WERI-Rb-1 (cell line): ENCODE results near the gene AGO1.

Source experiments
- DNase-seq: peaks from one replicate; pipeline ENCODE4 v3.0.0-alpha.2; 2020
- H3K27ac ChIP-seq: fragments of 250-450 bp; sonication (Bioruptor Pico); 2 replicates; pipeline ENCODE4 v1.5.1; 2020; ENCODE audit warnings: mild to moderate bottlenecking, moderate library complexity
- H3K27me3 ChIP-seq: fragments of 250-450 bp; sonication (Bioruptor Pico); 2 replicates; pipeline ENCODE4 v1.5.1; 2021; ENCODE audit warnings: mild to moderate bottlenecking, low read depth, moderate library complexity; ENCODE audit not compliant: insufficient read depth, severe bottlenecking
- H3K36me3 ChIP-seq: fragments of 250-450 bp; sonication (Bioruptor Pico); 2 replicates; pipeline ENCODE4 v1.5.1; 2020; ENCODE audit warnings: mild to moderate bottlenecking, moderate library complexity
- H3K4me3 ChIP-seq: 2 replicates; pipeline ENCODE4 v1.5.1; 2011; ENCODE audit warnings: low read depth, mild to moderate bottlenecking, control low read depth, low read length
- H3K9me3 ChIP-seq: fragments of 250-450 bp; sonication (Bioruptor Pico); 2 replicates; pipeline ENCODE4 v1.5.1; 2021; ENCODE audit warnings: mild to moderate bottlenecking, moderate library complexity; ENCODE audit not compliant: severe bottlenecking
- CTCF ChIP-seq: IDR thresholded peaks from 2 replicates; pipeline ENCODE4 v1.5.1; 2011; ENCODE audit warnings: low read depth, mild to moderate bottlenecking, control low read depth, inconsistent platforms, low read length

Gene AGO1

GRCh38 chr1:35932158-35932636 is 49.2 kb downstream of the AGO1 start:
- TF ChIP-seq CTCF, result no peak
- Histone ChIP-seq H3K27me3 (no peaks in the 10 kb centered on the region), H3K36me3 (no peaks in the 10 kb centered on the region), H3K9me3 (no peaks in the 10 kb centered on the region), H3K4me3 (peak overlapping the region; percentile 66), H3K27ac (no peak overlapping the region)
- no peak for DNase-seq

- TF ChIP-seq CTCF, result no peak
- no peaks in the 10 kb centered on the region for H3K27me3 ChIP-seq
- H3K36me3 ChIP-seq, result no peaks in the 10 kb centered on the region
- no peak overlapping the region for H3K27ac ChIP-seq
- no peak for DNase-seq
- H3K9me3 ChIP-seq, result no peaks in the 10 kb centered on the region
- H3K4me3 ChIP-seq, result no peak overlapping the region
These were observed 49.9 kb downstream of the AGO1 start for GRCh38 chr1:35932941-35933340.

- no peak for DNase-seq
- Histone ChIP-seq H3K27ac (no peak overlapping the region), H3K36me3 (peaks cover 5% of the 10 kb centered on the region; the same call in 1 of the 2 replicates), H3K9me3 (no peaks in the 10 kb centered on the region), H3K27me3 (no peaks in the 10 kb centered on the region), H3K4me3 (no peak overlapping the region)
- no peak for TF ChIP-seq CTCF
These were observed 52.7 kb downstream of the AGO1 start for GRCh38 chr1:35935442-35936388.

- H3K9me3 ChIP-seq, result no peaks in the 10 kb centered on the region
- no peaks in the 10 kb centered on the region for H3K27me3 ChIP-seq
- no peak for TF ChIP-seq CTCF
- no peak overlapping the region for H3K4me3 ChIP-seq
- H3K27ac ChIP-seq, result no peak overlapping the region
- DNase-seq, result no peak
- peaks cover 7% of the 10 kb centered on the region; the same call in 1 of the 2 replicates for H3K36me3 ChIP-seq
These were observed 53.8 kb downstream of the AGO1 start for GRCh38 chr1:35936838-35937237.

- Histone ChIP-seq H3K9me3 (no peaks in the 10 kb centered on the region), H3K27ac (no peak overlapping the region), H3K36me3 (peaks cover 7% of the 10 kb centered on the region; the same call in 1 of the 2 replicates), H3K4me3 (no peak overlapping the region), H3K27me3 (no peaks in the 10 kb centered on the region)
- no peak for DNase-seq
- TF ChIP-seq CTCF, result no peak
These were observed 56.5 kb downstream of the AGO1 start for GRCh38 chr1:35939484-35939883.
